ENCODE data around the gene KRTAP10-1. TPM values are rescaled to one million over a fixed set of nuclear protein-coding genes. Genes with fewer than 3 reads are reported as not detected.
"Not testable (repeated sequence)": the region's sequence is repeated elsewhere in the genome, so short reads cannot be mapped to it uniquely, and the experiment has no call there.

The KRTAP10-1 gene
- total RNA-seq, 1 donor from 2014 or later = not detected

GRCh38 chr21:44558695-44559094 is 18.7 kb upstream of the KRTAP10-1 start, which contains the start of gene KRTAP10-3:
Gene KRTAP10-3, minus strand, starts transcription at chr21:44558795. Its CDS starts 80 bp downstream, at chr21:44558715.
- no peaks in the 10 kb centered on the region for H3K36me3 ChIP-seq
- no peak within 1 kb of the TSS for H3K4me3 ChIP-seq
- no peak within 1 kb of the TSS for H3K27ac ChIP-seq
- H3K27me3 ChIP-seq = no peaks in the 10 kb centered on the region
- no peak for DNase-seq (ENCODE audit: low spot score in 2 of 2)
- intact Hi-C loops (cut with DNase I) = no loop called here
- no peak for TF ChIP-seq CTCF (IDR thresholded peaks at IDR 0.05)
- no peaks in the 10 kb centered on the region for H3K4me1 ChIP-seq
- peaks cover 0 to 12% of the 10 kb centered on the region in 2 donors for H3K9me3 ChIP-seq

- DNase-seq (ENCODE audit: low spot score in 2 of 2); H3K36me3 ChIP-seq; H3K4me1 ChIP-seq; H3K27ac ChIP-seq; H3K27me3 ChIP-seq; intact Hi-C loops (cut with DNase I); H3K4me3 ChIP-seq: not testable (repeated sequence)
- peaks cover 0 to 12% of the 10 kb centered on the region in 2 donors for H3K9me3 ChIP-seq
Observed at GRCh38 chr21:44558329-44558675, 18.3 kb upstream of the KRTAP10-1 start.

- intact Hi-C loops (cut with DNase I) = no loop called here
- TF ChIP-seq CTCF (IDR thresholded peaks at IDR 0.05) = no peak
- no peak overlapping the region for H3K4me3 ChIP-seq
Observed at GRCh38 chr21:44557491-44558328, 17.7 kb upstream of the KRTAP10-1 start.

GRCh38 chr21:44556879-44557278 is 16.9 kb upstream of the KRTAP10-1 start:
- no peaks in the 10 kb centered on the region for H3K36me3 ChIP-seq
- no peak for TF ChIP-seq CTCF (IDR thresholded peaks at IDR 0.05)
- intact Hi-C loops (cut with DNase I) = no loop called here
- no peak overlapping the region for H3K4me3 ChIP-seq
- H3K9me3 ChIP-seq = no peaks in the 10 kb centered on the region
- H3K27ac ChIP-seq = no peak overlapping the region
- no peaks in the 10 kb centered on the region for H3K4me1 ChIP-seq
- H3K27me3 ChIP-seq = no peaks in the 10 kb centered on the region
- DNase-seq (ENCODE audit: low spot score in 2 of 2) = no peak

More at GRCh38 chr21:44557491-44558328, 17.7 kb upstream of the KRTAP10-1 start:
- no peaks in the 10 kb centered on the region for H3K36me3 ChIP-seq
- no peak for DNase-seq (ENCODE audit: low spot score in 2 of 2)
- no peaks in the 10 kb centered on the region for H3K4me1 ChIP-seq
- H3K9me3 ChIP-seq = peaks cover 0 to 8% of the 10 kb centered on the region in 2 donors
- no peaks in the 10 kb centered on the region for H3K27me3 ChIP-seq
- no peak overlapping the region for H3K27ac ChIP-seq

GRCh38 chr21:44555200-44555875 is 15.3 kb upstream of the KRTAP10-1 start:
- Histone ChIP-seq H3K36me3 (no peaks in the 10 kb centered on the region), H3K27ac (no peak overlapping the region), H3K4me3 (no peak overlapping the region), H3K9me3 (no peaks in the 10 kb centered on the region), H3K4me1 (no peaks in the 10 kb centered on the region), H3K27me3 (no peaks in the 10 kb centered on the region)
- no peak for DNase-seq (ENCODE audit: low spot score in 2 of 2)
- intact Hi-C loops (cut with DNase I) = no loop called here
- TF ChIP-seq CTCF (IDR thresholded peaks at IDR 0.05) = no peak

GRCh38 chr21:44552681-44553080 is 12.7 kb upstream of the KRTAP10-1 start:
- no peak overlapping the region for H3K4me3 ChIP-seq
- H3K9me3 ChIP-seq = no peaks in the 10 kb centered on the region
- H3K27ac ChIP-seq = no peak overlapping the region
- no peaks in the 10 kb centered on the region for H3K36me3 ChIP-seq
- no peaks in the 10 kb centered on the region for H3K27me3 ChIP-seq
- intact Hi-C loops (cut with DNase I) = no loop called here
- H3K4me1 ChIP-seq = no peaks in the 10 kb centered on the region
- no peak for TF ChIP-seq CTCF (IDR thresholded peaks at IDR 0.05)
- no peak for DNase-seq (ENCODE audit: low spot score in 2 of 2)
